HCT116 (cell line): Measurements from ENCODE around the gene ILDR1. TPM values are rescaled to one million over a fixed set of nuclear protein-coding genes. Genes with fewer than 3 reads are reported as not detected.

Source experiments
- ATAC-seq: fragments of 200-7000 bp; cut with Tn5 transposase; 2 replicates; pipeline ENCODE4 v1.9.1; 2020; ENCODE audit warnings: mild to moderate bottlenecking, moderate library complexity
- BruUV-seq: library from RNA; stranded (reverse); fragments of 400-500 nt; replicated peaks from 2 replicates; lab custom pipeline; 2021; lab: Mats Ljungman, UMichigan
- CTCF ChIA-PET: fragments of 300-600 bp; sonication (Branson Sonifier 250); formaldehyde crosslinking; loops from one replicate; lab custom pipeline; 2021; ENCODE audit warnings: antibody characterized with exemption; lab: Charles Lee
- POLR2A ChIA-PET: fragments of 300-600, 350-600 bp; sonication (Branson Sonifier 250); formaldehyde crosslinking; loops from one replicate; lab custom pipeline; 2021; ENCODE audit warnings: antibody characterized with exemption; lab: Charles Lee
- RAD21 ChIA-PET, 2 experiments: fragments of 300-600 bp; sonication (Branson Sonifier 250); formaldehyde crosslinking; loops; one replicate each; lab custom pipeline; 2023; ENCODE audit warnings: low total read pairs in 2 of 2; ENCODE audit not compliant: uncharacterized antibody in 2 of 2, unreplicated experiment in 2 of 2, low non-redundant PET in 1 of 2; lab: Charles Lee
- DNase-seq: peaks from one replicate; pipeline ENCODE4 v3.0.0-alpha.2; 2010; ENCODE audit warnings: low read depth, low spot score
- H2AFZ ChIP-seq: fragments of 200-600 bp; shearing (Covaris generic), sonication (generic); 2 replicates; pipeline ENCODE4 v1.6.1; 2017; ENCODE audit warnings: low read depth, mixed run types, mixed read lengths, antibody characterized with exemption, low read length; ENCODE audit not compliant: poor library complexity, severe bottlenecking
- H3K27ac ChIP-seq: 2 replicates; pipeline ENCODE4 v1.5.1; 2012; ENCODE audit warnings: low read depth, low read length
- H3K27me3 ChIP-seq: fragments of 200-600 bp; sonication (generic); 2 replicates; pipeline ENCODE4 v1.6.1; 2016; ENCODE audit warnings: mixed run types, low read length, mixed read lengths; ENCODE audit not compliant: insufficient read depth
- H3K36me3 ChIP-seq, 2 experiments: fragments of 200-500 bp in 1 of 2; fragments of 200-600 bp in 1 of 2; sonication (Bioruptor generic) in 1 of 2; sonication (generic) in 1 of 2; 2 replicates each; pipeline versions ENCODE4 v1.5.1 to v1.6.1; 2014 to 2016; ENCODE audit warnings: low read length in 2 of 2, inconsistent platforms in 1 of 2, mixed read lengths in 1 of 2, mixed run types in 1 of 2; ENCODE audit not compliant: insufficient read depth in 2 of 2, control insufficient read depth in 1 of 2
- H3K4me1 ChIP-seq, 2 experiments: fragments of 200-600 bp in 1 of 2; sonication (generic) in 1 of 2; 2 replicates each; pipeline versions ENCODE4 v1.5.1 to v1.6.1; 2012 to 2017; ENCODE audit warnings: low read length in 2 of 2, inconsistent platforms in 1 of 2, mild to moderate bottlenecking in 1 of 2, mixed read lengths in 1 of 2, mixed run types in 1 of 2, moderate library complexity in 1 of 2; ENCODE audit not compliant: insufficient read depth in 2 of 2, control insufficient read depth in 1 of 2
- H3K4me2 ChIP-seq: fragments of 200-600 bp; sonication (generic); 2 replicates; pipeline ENCODE4 v1.6.1; 2017; ENCODE audit warnings: mixed run types, low read length, mixed read lengths
- H3K4me3 ChIP-seq, 2 experiments: fragments of 200-600 bp in 1 of 2; sonication (generic) in 1 of 2; replicated peaks in 1 of 2; 2 replicates each; pipeline ENCODE4 v1.5.1; 2011 to 2016; ENCODE audit warnings: low read length in 2 of 2, control low read depth in 1 of 2, low read depth in 1 of 2, mild to moderate bottlenecking in 1 of 2, mixed read lengths in 1 of 2, mixed run types in 1 of 2
- H3K79me2 ChIP-seq: fragments of 200-600 bp; sonication (generic); 2 replicates; pipeline ENCODE4 v1.6.1; 2017; ENCODE audit warnings: mild to moderate bottlenecking, mixed run types, low read length, moderate library complexity, mixed read lengths; ENCODE audit not compliant: insufficient read depth
- H3K9ac ChIP-seq: fragments of 200-600 bp; sonication (generic); 2 replicates; pipeline ENCODE4 v1.6.1; 2016; ENCODE audit warnings: low read length, mixed read lengths
- H3K9me2 ChIP-seq: fragments of 200-600 bp; sonication (generic), shearing (Covaris generic); 2 replicates; pipeline ENCODE4 v1.6.1; 2017; ENCODE audit warnings: mixed run types, mild to moderate bottlenecking, moderate library complexity; ENCODE audit not compliant: insufficient read depth
- H3K9me3 ChIP-seq, 2 experiments: fragments of 200-500 bp in 1 of 2; fragments of 200-600 bp in 1 of 2; sonication (Bioruptor generic) in 1 of 2; sonication (generic) in 1 of 2; 2 replicates each; pipeline ENCODE4 v1.6.1; 2014 to 2017; ENCODE audit warnings: low read length in 2 of 2, mixed read lengths in 2 of 2, inconsistent platforms in 1 of 2, low read depth in 1 of 2, mild to moderate bottlenecking in 1 of 2, mixed run types in 1 of 2, moderate library complexity in 1 of 2; ENCODE audit not compliant: control insufficient read depth in 1 of 2, insufficient read depth in 1 of 2
- H4K20me1 ChIP-seq: fragments of 200-600 bp; sonication (generic), shearing (Covaris generic); 2 replicates; pipeline ENCODE4 v1.6.1; 2017; ENCODE audit warnings: mixed run types, mild to moderate bottlenecking, moderate library complexity; ENCODE audit not compliant: insufficient read depth
- CBX3 ChIP-seq: IDR thresholded peaks from 2 replicates; pipeline ENCODE4 v1.6.1; 2012; ENCODE audit warnings: low read depth
- CTCF ChIP-seq, 3 experiments: fragments of 200-600 bp in 1 of 3; sonication (generic) in 1 of 3; IDR thresholded peaks in 2 of 3; conservative IDR thresholded peaks in 1 of 3; 2 replicates each; pipeline ENCODE4 v1.5.1; 2012 to 2017; ENCODE audit warnings: low read depth in 2 of 3, low read length in 2 of 3, antibody characterized with exemption in 1 of 3, borderline replicate concordance in 1 of 3, control low read depth in 1 of 3, mild to moderate bottlenecking in 1 of 3, mixed read lengths in 1 of 3, mixed run types in 1 of 3, moderate library complexity in 1 of 3; ENCODE audit not compliant: insufficient read depth in 1 of 3
- EGR1 ChIP-seq: IDR thresholded peaks from 2 replicates; pipeline ENCODE4 v1.6.1; 2012; ENCODE audit warnings: low read depth
- EZH2phosphoT487 ChIP-seq: fragments of 200-600 bp; IDR thresholded peaks from 2 replicates; pipeline ENCODE4 v1.6.1; 2018; ENCODE audit warnings: antibody characterized with exemption, borderline replicate concordance
- FOSL1 ChIP-seq: IDR thresholded peaks from 2 replicates; pipeline ENCODE4 v1.6.1; 2012; ENCODE audit warnings: low read depth
- JUND ChIP-seq: IDR thresholded peaks from 2 replicates; pipeline ENCODE4 v1.6.1; 2012
- MAX ChIP-seq: IDR thresholded peaks from 2 replicates; pipeline ENCODE4 v1.6.1; 2012
- POLR2A ChIP-seq: IDR thresholded peaks from 2 replicates; pipeline ENCODE4 v1.7.0; 2011; ENCODE audit warnings: borderline replicate concordance; ENCODE audit not compliant: insufficient read depth, insufficient read length; ENCODE audit errors: extremely low read depth
- SP1 ChIP-seq: IDR thresholded peaks from 2 replicates; pipeline ENCODE4 v1.6.1; 2012; ENCODE audit warnings: low read depth
- ZBTB33 ChIP-seq: IDR thresholded peaks from 2 replicates; pipeline ENCODE4 v1.6.1; 2011; ENCODE audit warnings: mild to moderate bottlenecking, low read length, moderate library complexity; ENCODE audit not compliant: insufficient replicate concordance; ENCODE audit errors: extremely low read depth
- intact Hi-C: fragments of 100-400 bp; cut with micrococcal nuclease; formaldehyde crosslinking; loops from 2 replicates; pipeline ENCODE4 v1.10.0; 2022
- total RNA-seq: library from RNA; stranded (reverse); gene quantifications from one replicate; pipeline ENCODE4 v1.2.1, GENCODE V29; 2021; ENCODE audit not compliant: unreplicated experiment

The ILDR1 gene
- total RNA-seq, 1 experiment from 2014 or later, result 2.9 TPM

DNA sequence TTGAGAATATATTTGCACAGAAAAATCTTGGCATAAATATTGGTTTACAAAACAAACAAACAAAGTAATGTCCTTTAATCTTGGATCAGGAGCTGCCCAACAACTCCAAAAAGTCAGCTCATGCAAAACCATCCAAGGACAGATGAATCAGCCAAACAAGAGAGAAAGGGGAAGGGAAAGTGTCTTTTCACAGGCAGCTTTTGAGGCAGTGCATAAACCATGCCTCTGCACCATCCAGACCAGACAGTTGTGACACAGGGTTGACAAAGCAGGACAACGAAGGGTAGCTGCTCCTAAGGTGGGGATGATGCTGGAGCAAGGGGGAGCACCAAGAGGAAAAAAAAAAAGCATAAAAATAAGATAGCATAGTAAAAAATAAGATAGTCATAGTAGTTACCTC, 41.9 kb upstream of the ILDR1 start:
- TF ChIP-seq FOSL1 (no peak), ZBTB33 (no peak), CTCF (IDR thresholded peaks at IDR 0.05 in 2 of 3, conservative IDR thresholded peaks at IDR 0.05 in 1 of 3; ENCODE audit: borderline replicate concordance in 1 of 3, insufficient read depth in 1 of 3, low read depth in 2 of 3, low read length in 2 of 3) (no peak), EZH2phosphoT487 (no peak), MAX (no peak), EGR1 (no peak), SP1 (no peak), CBX3 (no peak), POLR2A (no peak), JUND (no peak)
- RAD21 ChIA-PET, result no interaction called here

More for the DNA sequence above, 41.9 kb upstream of the ILDR1 start:
- no peaks in the 10 kb centered on the region for H4K20me1 ChIP-seq
- H3K79me2 ChIP-seq, result no peaks in the 10 kb centered on the region
- no peak overlapping the region for H3K4me3 ChIP-seq
- no peak overlapping the region for H2AFZ ChIP-seq
- no peaks in the 10 kb centered on the region for H3K9me3 ChIP-seq
- ATAC-seq, result no peak
- ChIA-PET CTCF (no interaction called here), POLR2A (no interaction called here)
- no peaks in the 10 kb centered on the region for H3K9me2 ChIP-seq
- no peak for DNase-seq
- H3K4me1 ChIP-seq, result no peaks in the 10 kb centered on the region
- no peak overlapping the region for H3K27ac ChIP-seq
- BruUV-seq, result no TSS peak
- no peak overlapping the region for H3K9ac ChIP-seq
- no peaks in the 10 kb centered on the region for H3K36me3 ChIP-seq
- H3K4me2 ChIP-seq, result no peak overlapping the region
- intact Hi-C loops, result no loop called here
- no peaks in the 10 kb centered on the region for H3K27me3 ChIP-seq
